Inflammatory macrophage treated with lipopolysaccharide for 1 hour (primary cell): Measurements from ENCODE around the gene TFEB.

Experiments used
- DNase-seq, 2 donors: peaks; one replicate each; pipeline ENCODE4 v3.0.0-alpha.2; 2020 to 2022

Gene TFEB

GRCh38 chr6:41687501-41688175 is 47.8 kb downstream of the TFEB start:
- DNase-seq, result no peak

- DNase-seq, result no peak
Measured at GRCh38 chr6:41685641-41686380, 49.6 kb downstream of the TFEB start.

- no peak for DNase-seq
Measured at GRCh38 chr6:41684311-41685180, 50.9 kb downstream of the TFEB start.

GRCh38 chr6:41683523-41684310 is 51.7 kb downstream of the TFEB start:
- DNase-seq, result peak in 1 of 2 donors; percentile 68

GRCh38 chr6:41683273-41683522 is 52.2 kb downstream of the TFEB start:
- DNase-seq, result no peak

- DNase-seq, result no peak
Measured at GRCh38 chr6:41682497-41683272, 52.7 kb downstream of the TFEB start.

- DNase-seq, result peak; percentile 68 to 82
Measured at GRCh38 chr6:41682056-41682477, 53.3 kb downstream of the TFEB start.

GRCh38 chr6:41680182-41680965 is 55.0 kb downstream of the TFEB start:
- DNase-seq, result no peak

GRCh38 chr6:41679696-41680095 is 55.7 kb downstream of the TFEB start:
- DNase-seq, result no peak

GRCh38 chr6:41678511-41679084 is 56.8 kb downstream of the TFEB start:
- DNase-seq, result no peak

- no peak for DNase-seq
Measured at GRCh38 chr6:41677124-41677921, 58.1 kb downstream of the TFEB start.

GRCh38 chr6:41676431-41676830 is 59.0 kb downstream of the TFEB start:
- DNase-seq, result peak in 1 of 2 donors; percentile 31

- DNase-seq, result no peak
Measured at GRCh38 chr6:41675992-41676391, 59.4 kb downstream of the TFEB start.

GRCh38 chr6:41675176-41675775 is 60.1 kb downstream of the TFEB start:
- no peak for DNase-seq

GRCh38 chr6:41674231-41675000 is 61.0 kb downstream of the TFEB start:
- DNase-seq, result no peak

GRCh38 chr6:41673704-41674000 is 61.8 kb downstream of the TFEB start:
- no peak for DNase-seq

GRCh38 chr6:41672816-41673703 is 62.3 kb downstream of the TFEB start:
- no peak for DNase-seq

GRCh38 chr6:41672016-41672415 is 63.4 kb downstream of the TFEB start:
- no peak for DNase-seq
